H1 (cell line): ENCODE data around the gene AQP11. TPM values are rescaled to one million over a fixed set of nuclear protein-coding genes. Genes with fewer than 3 reads are reported as not detected.

ENCODE experiments used
- CTCF ChIA-PET: fragments of 300-600 bp; sonication (Branson Sonifier 250); formaldehyde crosslinking; loops from one replicate; lab custom pipeline; 2021; ENCODE audit not compliant: partially characterized antibody; lab: Charles Lee
- POLR2A ChIA-PET: fragments of 300-600 bp; sonication (Branson Sonifier 250); formaldehyde crosslinking; loops from one replicate; lab custom pipeline; 2021; ENCODE audit warnings: inconsistent platforms; ENCODE audit not compliant: partially characterized antibody; lab: Charles Lee
- DNase-seq, 2 experiments: peaks; one replicate each; pipeline versions ENCODE4 v3.0.0 to v3.0.0-alpha.2; 2010 to 2022; ENCODE audit warnings: low spot score in 2 of 2, low read depth in 1 of 2, mixed read lengths in 1 of 2
- FAIRE-seq: peaks from 2 replicates; lab custom pipeline; 2011; peaks lifted over from hg19 to GRCh38; lab: Jason Lieb, UNC
- H2AFZ ChIP-seq: 2 replicates; pipeline ENCODE4 v1.8.1; 2012; ENCODE audit warnings: low read length, inconsistent platforms
- H2AK5ac ChIP-seq: 2 replicates; pipeline ENCODE4 v1.6.1; 2013; ENCODE audit warnings: low read depth, low read length
- H2BK120ac ChIP-seq: replicated peaks from 2 replicates; pipeline ENCODE3; 2013; ENCODE audit warnings: low read depth, low read length, inconsistent platforms
- H2BK12ac ChIP-seq: 2 replicates; pipeline ENCODE4 v1.6.1; 2013; ENCODE audit warnings: low read depth, low read length
- H2BK15ac ChIP-seq: 2 replicates; pipeline ENCODE4 v1.6.1; 2013; ENCODE audit warnings: low read length
- H2BK20ac ChIP-seq: 2 replicates; pipeline ENCODE4 v1.6.1; 2013; ENCODE audit warnings: low read length
- H2BK5ac ChIP-seq: 2 replicates; pipeline ENCODE4 v1.6.1; 2013; ENCODE audit warnings: low read depth, low read length
- H3K14ac ChIP-seq: 2 replicates; pipeline ENCODE4 v1.6.1; 2013; ENCODE audit warnings: inconsistent platforms; ENCODE audit not compliant: insufficient read length
- H3K18ac ChIP-seq: 2 replicates; pipeline ENCODE4 v1.6.1; 2013; ENCODE audit warnings: low read length; ENCODE audit errors: extremely low read depth
- H3K23ac ChIP-seq: 2 replicates; pipeline ENCODE4 v1.6.1; 2013; ENCODE audit warnings: inconsistent platforms; ENCODE audit not compliant: insufficient read length
- H3K23me2 ChIP-seq: 2 replicates; pipeline ENCODE4 v1.6.1; 2013; ENCODE audit warnings: low read depth, low read length
- H3K27ac ChIP-seq: 2 replicates; pipeline ENCODE4 v1.6.1; 2011; ENCODE audit warnings: low read depth, low read length, inconsistent platforms
- H3K27me3 ChIP-seq, 4 experiments: replicated peaks in 1 of 4; 1 replicate in 1 of 4; 2 replicates in 3 of 4; pipeline versions ENCODE4 v1.6.1 to v1.8.1; 2011 to 2013; ENCODE audit warnings: low read length in 3 of 4, mild to moderate bottlenecking in 3 of 4, inconsistent platforms in 2 of 4, mixed read lengths in 2 of 4, moderate library complexity in 1 of 4; ENCODE audit not compliant: control insufficient read depth in 3 of 4, insufficient read depth in 3 of 4; ENCODE audit errors: extremely low read depth in 1 of 4
- H3K36me3 ChIP-seq, 4 experiments: 2 replicates each; pipeline versions ENCODE4 v1.6.1 to v1.8.1; 2011 to 2013; ENCODE audit warnings: mild to moderate bottlenecking in 4 of 4, low read length in 3 of 4, moderate library complexity in 2 of 4, control low read depth in 1 of 4, inconsistent platforms in 1 of 4; ENCODE audit not compliant: insufficient read depth in 4 of 4, control insufficient read depth in 2 of 4
- H3K4ac ChIP-seq: replicated peaks from 2 replicates; pipeline ENCODE3; 2013; ENCODE audit warnings: low read length, low read depth, mixed read lengths, inconsistent platforms; ENCODE audit not compliant: insufficient read length
- H3K4me1 ChIP-seq, 4 experiments: replicated peaks in 1 of 4; 1 replicate in 1 of 4; 2 replicates in 3 of 4; pipeline versions ENCODE4 v1.6.1 to v1.8.1; 2011 to 2013; ENCODE audit warnings: low read length in 3 of 4, inconsistent platforms in 2 of 4, mixed read lengths in 1 of 4; ENCODE audit not compliant: insufficient read depth in 4 of 4, control insufficient read depth in 3 of 4
- H3K4me2 ChIP-seq, 2 experiments: 2 replicates each; pipeline versions ENCODE4 v1.6.1 to v1.8.1; 2011 to 2013; ENCODE audit warnings: low read depth in 2 of 2, low read length in 2 of 2, control low read depth in 1 of 2, inconsistent platforms in 1 of 2, mild to moderate bottlenecking in 1 of 2; ENCODE audit not compliant: insufficient read depth in 1 of 2
- H3K4me3 ChIP-seq, 4 experiments: fragments of 200-600, 300-600 bp in 1 of 4; sonication (generic), shearing (Covaris generic), sonication (Bioruptor Twin) in 1 of 4; 2 replicates each; pipeline versions ENCODE4 v1.5.1 to v1.8.1; 2011 to 2016; ENCODE audit warnings: low read length in 4 of 4, low read depth in 3 of 4, control low read depth in 2 of 4, inconsistent platforms in 2 of 4, mild to moderate bottlenecking in 2 of 4, mixed read lengths in 1 of 4, moderate library complexity in 1 of 4; ENCODE audit not compliant: insufficient read depth in 2 of 4; ENCODE audit errors: extremely low read depth in 1 of 4
- H3K56ac ChIP-seq: replicated peaks from 2 replicates; pipeline ENCODE3; 2013; ENCODE audit warnings: low read depth, mild to moderate bottlenecking, mixed read lengths, low read length, inconsistent platforms; ENCODE audit not compliant: insufficient read length
- H3K79me1 ChIP-seq: 2 replicates; pipeline ENCODE4 v1.6.1; 2013; ENCODE audit warnings: low read depth, low read length, control low read depth
- H3K79me2 ChIP-seq, 2 experiments: 2 replicates each; pipeline versions ENCODE4 v1.6.1 to v1.8.1; 2012 to 2013; ENCODE audit warnings: low read length in 2 of 2, mild to moderate bottlenecking in 2 of 2, inconsistent platforms in 1 of 2; ENCODE audit not compliant: insufficient read depth in 2 of 2, control insufficient read depth in 1 of 2
- H3K9ac ChIP-seq, 4 experiments: replicated peaks in 1 of 4; 1 replicate in 1 of 4; 2 replicates in 3 of 4; pipeline versions ENCODE4 v1.6.1 to v1.8.1; 2011 to 2013; ENCODE audit warnings: low read depth in 3 of 4, low read length in 3 of 4, control low read depth in 2 of 4, mild to moderate bottlenecking in 2 of 4, moderate library complexity in 2 of 4, inconsistent platforms in 1 of 4; ENCODE audit errors: extremely low read depth in 1 of 4
- H3K9me3 ChIP-seq, 2 experiments: 2 replicates each; pipeline versions ENCODE4 v1.6.1 to v1.8.1; 2012 to 2013; ENCODE audit warnings: mild to moderate bottlenecking in 2 of 2, moderate library complexity in 2 of 2, control low read depth in 1 of 2, inconsistent platforms in 1 of 2, low read depth in 1 of 2, low read length in 1 of 2, mixed read lengths in 1 of 2; ENCODE audit not compliant: insufficient read depth in 2 of 2
- H4K20me1 ChIP-seq, 2 experiments: replicated peaks in 1 of 2; 2 replicates each; pipeline versions ENCODE3 to v1.8.1; 2011 to 2013; ENCODE audit warnings: inconsistent platforms in 2 of 2, low read length in 2 of 2, mild to moderate bottlenecking in 1 of 2; ENCODE audit not compliant: insufficient read depth in 2 of 2, control insufficient read depth in 1 of 2
- H4K5ac ChIP-seq: 2 replicates; pipeline ENCODE4 v1.6.1; 2013; ENCODE audit warnings: low read length, low read depth, mixed read lengths, inconsistent platforms; ENCODE audit not compliant: insufficient read length
- H4K8ac ChIP-seq: 2 replicates; pipeline ENCODE4 v1.8.0; 2013; ENCODE audit warnings: mild to moderate bottlenecking, moderate library complexity, low read length, inconsistent platforms; ENCODE audit not compliant: insufficient read depth; ENCODE audit errors: extremely low read depth
- H4K91ac ChIP-seq: replicated peaks from 2 replicates; pipeline ENCODE3; 2013; ENCODE audit warnings: low read length, mixed read lengths, inconsistent platforms; ENCODE audit not compliant: insufficient read length
- TCF12 ChIP-seq: IDR thresholded peaks from 2 replicates; pipeline ENCODE4 v1.6.1; 2011; ENCODE audit warnings: low read depth, mild to moderate bottlenecking, low read length
- WGBS, 2 experiments: shearing (Covaris generic) in 1 of 2; methylation state at CpG; one replicate each; pipeline versions ENCODE4 v1.1.6 to v1.1.7; 2013 to 2015; ENCODE audit warnings: low lambda C conversion rate in 2 of 2, mixed read lengths in 2 of 2, inconsistent platforms in 1 of 2, low coverage in 1 of 2, missing lambda C conversion rate in 1 of 2; ENCODE audit not compliant: insufficient replicate concordance in 2 of 2, insufficient coverage in 1 of 2, insufficient read length in 1 of 2; ENCODE audit errors: extremely low coverage in 1 of 2, missing lambda C conversion rate in 1 of 2; 5-methylcytosine and 5-hydroxymethylcytosine counted together
- polyA plus RNA-seq, 7 experiments: library from polyadenylated mRNA; depleted of rRNA in 3 of 7; stranded (reverse) in 5 of 7; unstranded in 2 of 7; fragments of >200 nt in 5 of 7; fragments of 200-250 nt in 2 of 7; gene quantifications; 1 replicate in 5 of 7; 2 replicates in 1 of 7; 4 replicates in 1 of 7; pipeline versions ENCODE4 v1.2.1 to v1.2.3, GENCODE V29; 2011 to 2013; ENCODE audit warnings: missing spikeins in 2 of 7, mixed read lengths in 2 of 7
- small RNA-seq: library from polyadenylated mRNA; stranded (forward); fragments of <200 nt; extraction: miRNeasy Mini kit (QIAGEN cat#:217004); gene quantifications from one replicate; pipeline ENCODE3, GENCODE V24; 2013; ENCODE audit not compliant: insufficient read depth
- total RNA-seq: library from RNA; stranded (reverse); fragmentation: NEBNext Ultra II Directional; extraction: Animal tissue kit (Norgen Biotek cat#: 25700); gene quantifications from 2 replicates; pipeline ENCODE4 v1.2.1, GENCODE V29; 2021

AQP11 gene
- total and polyA plus RNA-seq, 2 of the 8 experiments (the other 6 are each of a cell fraction or from before 2014, with no cell fraction given), result 1.1 to 1.6 TPM

DNA sequence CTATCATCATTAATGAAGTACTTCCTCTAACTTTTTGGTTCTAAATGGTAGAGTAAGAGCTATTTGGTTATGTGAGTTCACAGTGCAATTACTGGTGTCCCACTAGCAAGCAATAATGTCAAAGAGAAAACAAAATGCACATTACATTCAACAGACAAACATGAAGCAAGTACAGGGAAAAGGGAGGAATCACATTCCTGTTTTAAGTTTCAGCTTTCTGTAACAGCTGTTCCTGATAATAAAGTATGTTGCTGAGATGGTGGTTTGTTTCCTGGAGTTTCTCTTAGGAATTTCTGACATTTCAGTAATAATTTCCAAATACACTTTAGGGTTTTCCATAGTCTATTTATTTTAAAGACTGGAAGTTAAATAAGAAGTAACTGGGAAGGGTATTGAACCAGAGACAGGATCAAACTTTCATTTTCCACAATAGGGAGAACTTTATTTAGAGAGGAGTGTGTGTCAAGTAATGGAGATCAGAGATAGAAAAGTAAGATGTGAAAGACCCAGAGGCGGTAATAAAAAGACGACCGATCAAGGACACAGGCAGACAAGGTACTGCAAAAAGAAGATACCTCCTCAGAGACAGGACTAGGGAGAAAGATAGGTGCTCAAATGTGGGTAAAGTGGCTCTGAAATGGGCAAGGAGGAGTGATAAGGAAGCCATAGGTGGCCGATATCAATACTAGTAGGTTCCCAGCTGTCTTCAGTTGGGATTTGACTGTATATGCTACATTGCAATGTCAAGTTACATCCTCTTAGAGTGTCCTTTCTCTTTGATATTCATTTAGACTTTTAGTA, 68.7 kb downstream of the AQP11 start:
- Histone ChIP-seq H3K27ac (no peak overlapping the region), H3K18ac (no peak overlapping the region), H3K14ac (no peak overlapping the region), H3K4ac (no peak overlapping the region), H4K8ac (no peak overlapping the region), H3K4me1 (no peaks in the 10 kb centered on the region), H3K79me1 (no peaks in the 10 kb centered on the region), H3K9ac (no peak overlapping the region), H3K23me2 (no peaks in the 10 kb centered on the region; the same call in 1 of the 2 replicates), H3K4me3 (no peak overlapping the region), H3K79me2 (no peaks in the 10 kb centered on the region), H2BK12ac (no peak overlapping the region), H4K5ac (no peak overlapping the region), H3K9me3 (no peaks in the 10 kb centered on the region), H2AK5ac (no peak overlapping the region), H3K4me2 (no peak overlapping the region), H3K56ac (no peak overlapping the region), H3K36me3 (no peaks in the 10 kb centered on the region), H4K91ac (no peak overlapping the region), H2BK5ac (no peak overlapping the region), H4K20me1 (no peaks in the 10 kb centered on the region), H3K23ac (no peak overlapping the region), H3K27me3 (no peaks in the 10 kb centered on the region), H2BK20ac (no peak overlapping the region), H2AFZ (no peak overlapping the region), H2BK120ac (no peak overlapping the region), H2BK15ac (no peak overlapping the region)
- no peak for TF ChIP-seq TCF12
- DNase-seq, result no peak
- ChIA-PET CTCF (interaction anchor here (0.6 to 1.2 kb wide), 3 partner anchors 341 to 1791 kb away, joined by 3 read pairs; no protein-coding TSS in a partner anchor), POLR2A (interaction anchor here (1.2 kb wide), 1 partner anchor 336 kb away, joined by 3 read pairs; the partner anchor contains the start of gene INTS4)
- whole genome bisulfite sequencing, 2 experiments, result 94% methylated on average over 4 of the region's 4 CpGs; no CpG with 5 or more reads in 1 of the 2 experiments
- FAIRE-seq, result no peak

Small RNAs within 50 kb of the gene (small RNA-seq; reads per million reads assigned to genes)
- not detected for gene RNU7-59P

Other genes with a start within 250 kb of the AQP11 start
- gene PAK1, start 115.9 kb upstream of the AQP11 start, total RNA-seq, result 142 and 151 TPM in 2 replicates
- 73.1 and 87.7 TPM in 2 replicates for gene PAK1, start 115.9 kb upstream of the AQP11 start, polyA plus RNA-seq (2011; rRNA removed)
- 176 and 177 TPM in 2 replicates for gene CLNS1A, start 47.8 kb downstream of the AQP11 start, total RNA-seq
- 85.4 and 136 TPM in 2 replicates for gene CLNS1A, start 47.8 kb downstream of the AQP11 start, polyA plus RNA-seq (2011; rRNA removed)
- 79.3 and 87.9 TPM in 2 replicates for gene RSF1, start 230.8 kb downstream of the AQP11 start, total RNA-seq
- gene RSF1, start 230.8 kb downstream of the AQP11 start, polyA plus RNA-seq (2011; rRNA removed), result 16.7 and 17.8 TPM in 2 replicates
- 19.5 and 20.9 TPM in 2 replicates for gene AAMDC, start 231.2 kb downstream of the AQP11 start, total RNA-seq
- gene AAMDC, start 231.2 kb downstream of the AQP11 start, polyA plus RNA-seq (2011; rRNA removed), result 14.3 and 17.2 TPM in 2 replicates